Type B pancreatic cell (in vitro differentiated cells): ENCODE data around the gene KCNQ5. TPM values are rescaled to one million over a fixed set of nuclear protein-coding genes. Genes with fewer than 3 reads are reported as not detected.
A peak's percentile ranks its signal among the peaks of the same experiment; 100 is the strongest.

Experiments used
- DNase-seq: peaks from one replicate; pipeline ENCODE4 v3.0.0; 2021; ENCODE audit warnings: mixed read lengths; ENCODE audit not compliant: unreplicated experiment; ENCODE audit errors: extremely low spot score
- H3K27ac Mint-ChIP-seq: 2 replicates; pipeline ENCODE4 v1.8.0; 2021; ENCODE audit warnings: mild to moderate bottlenecking, mixed read lengths
- H3K27me3 Mint-ChIP-seq: 2 replicates; pipeline ENCODE4 v1.8.0; 2021; ENCODE audit warnings: mixed read lengths
- H3K36me3 Mint-ChIP-seq: 2 replicates; pipeline ENCODE4 v1.8.0; 2021; ENCODE audit warnings: mixed read lengths
- H3K4me1 Mint-ChIP-seq: one replicate; pipeline ENCODE4 v1.8.0; 2021; ENCODE audit warnings: mixed read lengths; ENCODE audit not compliant: unreplicated experiment
- H3K4me3 Mint-ChIP-seq: 2 replicates; pipeline ENCODE4 v1.8.0; 2021; ENCODE audit warnings: mild to moderate bottlenecking, mixed read lengths
- H3K9me3 Mint-ChIP-seq: 2 replicates; pipeline ENCODE4 v1.8.0; 2021; ENCODE audit warnings: mixed read lengths
- CTCF ChIP-seq: fragments of 200-600 bp; sonication (generic); conservative IDR thresholded peaks from 2 replicates; pipeline ENCODE4 v1.5.0; 2021; ENCODE audit warnings: antibody characterized with exemption, mild to moderate bottlenecking
- total RNA-seq: library from RNA; stranded (reverse); gene quantifications from 2 replicates; pipeline ENCODE4 v1.2.1, GENCODE V29; 2021; ENCODE audit warnings: low replicate concordance

KCNQ5 gene
- total RNA-seq, 1 donor from 2014 or later: 1.7 TPM

GRCh38 chr6:73116330-73116729 is 494.5 kb downstream of the KCNQ5 start:
- no peaks in the 10 kb centered on the region for H3K27me3 Mint-ChIP-seq

GRCh38 chr6:73121421-73121993 is 499.6 kb downstream of the KCNQ5 start:
- no peak for DNase-seq
- Mint-ChIP-seq H3K4me3 (no peak overlapping the region), H3K36me3 (no peaks in the 10 kb centered on the region), H3K9me3 (no peaks in the 10 kb centered on the region), H3K4me1 (no peaks in the 10 kb centered on the region), H3K27me3 (peaks cover 6% of the 10 kb centered on the region), H3K27ac (no peak overlapping the region)
- TF ChIP-seq CTCF: no peak

More at GRCh38 chr6:73116330-73116729, 494.5 kb downstream of the KCNQ5 start:
- H3K36me3 Mint-ChIP-seq: no peaks in the 10 kb centered on the region
- no peak for TF ChIP-seq CTCF
- no peak overlapping the region for H3K27ac Mint-ChIP-seq
- no peaks in the 10 kb centered on the region for H3K9me3 Mint-ChIP-seq
- H3K4me1 Mint-ChIP-seq: peaks cover 4% of the 10 kb centered on the region
- DNase-seq: no peak
- H3K4me3 Mint-ChIP-seq: no peak overlapping the region

GRCh38 chr6:73123632-73124329 is 501.9 kb downstream of the KCNQ5 start:
- no peak for DNase-seq

GRCh38 chr6:73129653-73130443 is 508.0 kb downstream of the KCNQ5 start:
- no peaks in the 10 kb centered on the region for H3K36me3 Mint-ChIP-seq
- peaks cover 32% of the 10 kb centered on the region for H3K27me3 Mint-ChIP-seq
- H3K27ac Mint-ChIP-seq: no peak overlapping the region

More at GRCh38 chr6:73123632-73124329, 501.9 kb downstream of the KCNQ5 start:
- TF ChIP-seq CTCF: no peak
- no peaks in the 10 kb centered on the region for H3K9me3 Mint-ChIP-seq
- H3K4me3 Mint-ChIP-seq: no peak overlapping the region
- no peaks in the 10 kb centered on the region for H3K4me1 Mint-ChIP-seq
- no peaks in the 10 kb centered on the region for H3K36me3 Mint-ChIP-seq
- no peak overlapping the region for H3K27ac Mint-ChIP-seq
- peaks cover 16% of the 10 kb centered on the region for H3K27me3 Mint-ChIP-seq

GRCh38 chr6:73131706-73132105 is 509.8 kb downstream of the KCNQ5 start:
- TF ChIP-seq CTCF: no peak
- H3K4me1 Mint-ChIP-seq: peaks cover 9% of the 10 kb centered on the region
- no peaks in the 10 kb centered on the region for H3K36me3 Mint-ChIP-seq
- H3K27me3 Mint-ChIP-seq: peaks cover 30% of the 10 kb centered on the region
- H3K4me3 Mint-ChIP-seq: no peak overlapping the region
- no peak for DNase-seq
- no peaks in the 10 kb centered on the region for H3K9me3 Mint-ChIP-seq
- H3K27ac Mint-ChIP-seq: no peak overlapping the region

More at GRCh38 chr6:73129653-73130443, 508.0 kb downstream of the KCNQ5 start:
- no peak overlapping the region for H3K4me3 Mint-ChIP-seq
- no peaks in the 10 kb centered on the region for H3K9me3 Mint-ChIP-seq
- DNase-seq: peak; percentile 87
- peak; percentile 99 for TF ChIP-seq CTCF
- peaks cover 9% of the 10 kb centered on the region for H3K4me1 Mint-ChIP-seq
